BLaER1 (cell line): ENCODE measurements around the gene PCCB.
"Not testable (repeated sequence)": the region's sequence is repeated elsewhere in the genome, so short reads cannot be mapped to it uniquely, and the experiment has no call there.

Experiments
- H3K27ac ChIP-seq: shearing (Covaris generic); formaldehyde crosslinking; 2 replicates; pipeline ENCODE4 v1.8.1; 2022
- H3K27me3 ChIP-seq: shearing (Covaris generic); formaldehyde crosslinking; 2 replicates; pipeline ENCODE4 v1.8.1; 2022
- H3K36me3 ChIP-seq: shearing (Covaris generic); formaldehyde crosslinking; 2 replicates; pipeline ENCODE4 v1.8.1; 2022
- H3K4me1 ChIP-seq: shearing (Covaris generic); formaldehyde crosslinking; 2 replicates; pipeline ENCODE4 v1.8.1; 2022
- H3K4me2 ChIP-seq: shearing (Covaris generic); formaldehyde crosslinking; 2 replicates; pipeline ENCODE4 v1.8.1; 2022
- H3K4me3 ChIP-seq: shearing (Covaris generic); formaldehyde crosslinking; 2 replicates; pipeline ENCODE4 v1.8.1; 2022
- H3K9ac ChIP-seq: shearing (Covaris generic); formaldehyde crosslinking; 2 replicates; pipeline ENCODE4 v1.8.1; 2022
- H3K9me3 ChIP-seq: shearing (Covaris generic); formaldehyde crosslinking; 2 replicates; pipeline ENCODE4 v1.8.1; 2022
- H4K20me1 ChIP-seq: shearing (Covaris generic); formaldehyde crosslinking; 2 replicates; pipeline ENCODE4 v1.8.1; 2022
- Cebpa-rat ChIP-seq: shearing (Covaris generic); IDR thresholded peaks from 2 replicates; pipeline ENCODE4 v1.8.1; 2022

The PCCB gene

GRCh38 chr3:136258199-136258598, 8.1 kb downstream of the PCCB start:
- no peaks in the 10 kb centered on the region for H3K9me3 ChIP-seq
- no peaks in the 10 kb centered on the region for H3K4me1 ChIP-seq
- peaks cover 22% of the 10 kb centered on the region for H4K20me1 ChIP-seq
- no peak overlapping the region for H3K4me2 ChIP-seq
- H3K36me3 ChIP-seq = peaks cover 90% of the 10 kb centered on the region
- no peak overlapping the region for H3K9ac ChIP-seq
- no peaks in the 10 kb centered on the region for H3K27me3 ChIP-seq
- H3K27ac ChIP-seq = no peak overlapping the region
- no peak overlapping the region for H3K4me3 ChIP-seq
- TF ChIP-seq Cebpa-rat = no peak

GRCh38 chr3:136261826-136262225, 11.7 kb downstream of the PCCB start:
- Histone ChIP-seq H3K27ac (no peak overlapping the region), H3K9me3 (no peaks in the 10 kb centered on the region), H3K4me2 (no peak overlapping the region), H4K20me1 (no peaks in the 10 kb centered on the region), H3K4me1 (no peaks in the 10 kb centered on the region), H3K4me3 (no peak overlapping the region), H3K27me3 (no peaks in the 10 kb centered on the region), H3K9ac (no peak overlapping the region), H3K36me3 (peaks cover 98% of the 10 kb centered on the region)
- no peak for TF ChIP-seq Cebpa-rat

- no peak overlapping the region for H3K27ac ChIP-seq
- H3K9me3 ChIP-seq = no peaks in the 10 kb centered on the region
- no peaks in the 10 kb centered on the region for H4K20me1 ChIP-seq
- TF ChIP-seq Cebpa-rat = no peak
- H3K27me3 ChIP-seq = no peaks in the 10 kb centered on the region
- no peak overlapping the region for H3K4me3 ChIP-seq
- no peaks in the 10 kb centered on the region for H3K4me1 ChIP-seq
- no peak overlapping the region for H3K4me2 ChIP-seq
- peaks cover 98% of the 10 kb centered on the region for H3K36me3 ChIP-seq
- no peak overlapping the region for H3K9ac ChIP-seq
Observed at GRCh38 chr3:136262559-136262958, 12.4 kb downstream of the PCCB start.

GRCh38 chr3:136263251-136263650, 13.1 kb downstream of the PCCB start:
- Histone ChIP-seq H3K4me1 (no peaks in the 10 kb centered on the region), H3K27me3 (no peaks in the 10 kb centered on the region), H3K36me3 (peaks cover 95% of the 10 kb centered on the region), H3K9me3 (no peaks in the 10 kb centered on the region), H3K4me3 (no peak overlapping the region), H4K20me1 (no peaks in the 10 kb centered on the region), H3K4me2 (no peak overlapping the region), H3K9ac (no peak overlapping the region), H3K27ac (no peak overlapping the region)
- no peak for TF ChIP-seq Cebpa-rat

- not testable (repeated sequence) for H3K4me2 ChIP-seq, H3K27me3 ChIP-seq, H4K20me1 ChIP-seq, H3K9ac ChIP-seq, H3K9me3 ChIP-seq, H3K27ac ChIP-seq, H3K4me3 ChIP-seq, H3K4me1 ChIP-seq
- peaks cover 82% of the 10 kb centered on the region for H3K36me3 ChIP-seq
Observed at GRCh38 chr3:136266468-136267125, 16.5 kb downstream of the PCCB start.

GRCh38 chr3:136267235-136267634, 17.1 kb downstream of the PCCB start:
- Histone ChIP-seq H3K27me3 (no peaks in the 10 kb centered on the region), H3K36me3 (peaks cover 81% of the 10 kb centered on the region), H3K4me1 (no peaks in the 10 kb centered on the region), H3K4me3 (no peak overlapping the region), H3K9me3 (no peaks in the 10 kb centered on the region), H3K9ac (no peak overlapping the region), H3K27ac (no peak overlapping the region), H3K4me2 (no peak overlapping the region), H4K20me1 (0 out of 2 replicates have a peak, but pooled peaks cover 5% of the 10 kb centered on the region)
- no peak for TF ChIP-seq Cebpa-rat

GRCh38 chr3:136270179-136270578, 20.0 kb downstream of the PCCB start:
- peaks cover 68% of the 10 kb centered on the region for H3K36me3 ChIP-seq
- no peak overlapping the region for H3K4me3 ChIP-seq
- H3K27ac ChIP-seq = no peak overlapping the region
- H3K4me2 ChIP-seq = no peak overlapping the region
- 0 out of 2 replicates have a peak, but pooled peaks cover 5% of the 10 kb centered on the region for H4K20me1 ChIP-seq
- no peak overlapping the region for H3K9ac ChIP-seq
- H3K27me3 ChIP-seq = no peaks in the 10 kb centered on the region
- H3K9me3 ChIP-seq = peaks cover 18% of the 10 kb centered on the region
- no peaks in the 10 kb centered on the region for H3K4me1 ChIP-seq
- no peak for TF ChIP-seq Cebpa-rat

GRCh38 chr3:136271626-136272025, 21.5 kb downstream of the PCCB start:
- not testable (repeated sequence) for H3K4me3 ChIP-seq, H3K4me1 ChIP-seq, H3K27me3 ChIP-seq, H3K4me2 ChIP-seq, H3K27ac ChIP-seq, H3K9ac ChIP-seq, H4K20me1 ChIP-seq
- peaks cover 21% of the 10 kb centered on the region for H3K9me3 ChIP-seq
- H3K36me3 ChIP-seq = peaks cover 65% of the 10 kb centered on the region

- no peaks in the 10 kb centered on the region for H3K27me3 ChIP-seq
- no peaks in the 10 kb centered on the region for H4K20me1 ChIP-seq
- H3K27ac ChIP-seq = no peak overlapping the region
- peaks cover 77% of the 10 kb centered on the region for H3K36me3 ChIP-seq
- TF ChIP-seq Cebpa-rat = no peak
- H3K9me3 ChIP-seq = peaks cover 65% of the 10 kb centered on the region
- H3K4me1 ChIP-seq = peaks cover under 1% of the 10 kb centered on the region; the same call in 1 of the 2 replicates
- no peak overlapping the region for H3K4me2 ChIP-seq
- no peak overlapping the region for H3K4me3 ChIP-seq
- no peak overlapping the region for H3K9ac ChIP-seq
Observed at GRCh38 chr3:136276049-136276755, 26.1 kb downstream of the PCCB start.

GRCh38 chr3:136277115-136277514, 27.0 kb downstream of the PCCB start:
- no peak for TF ChIP-seq Cebpa-rat
- Histone ChIP-seq H3K4me2 (no peak overlapping the region), H3K9me3 (peaks cover 68% of the 10 kb centered on the region), H3K27ac (no peak overlapping the region), H4K20me1 (no peaks in the 10 kb centered on the region), H3K27me3 (no peaks in the 10 kb centered on the region), H3K36me3 (peaks cover 74% of the 10 kb centered on the region), H3K9ac (no peak overlapping the region), H3K4me1 (peaks cover 10% of the 10 kb centered on the region), H3K4me3 (no peak overlapping the region)
